Vagina (tissue), 2 donors: ENCODE data around the gene SLC25A41. TPM values are rescaled to one million over a fixed set of nuclear protein-coding genes. Genes with fewer than 3 reads are reported as not detected.

Experiments used
- DNase-seq, 2 donors: peaks; one replicate each; pipeline ENCODE4 v3.0.0-alpha.2; 2017; ENCODE audit errors: extremely low spot score in 2 of 2
- H3K27ac ChIP-seq: fragments of 200-600 bp; sonication (generic); one replicate; pipeline ENCODE4 v1.5.1; 2019
- H3K27me3 ChIP-seq: fragments of 200-600 bp; sonication (generic); one replicate; pipeline ENCODE4 v1.5.1; 2019
- H3K36me3 ChIP-seq, 2 donors: fragments of 200-600 bp; sonication (generic); one replicate each; pipeline ENCODE4 v1.5.1; 2017 to 2019
- H3K4me1 ChIP-seq: fragments of 200-600 bp; sonication (generic); one replicate; pipeline ENCODE4 v1.5.1; 2019
- H3K4me3 ChIP-seq, 2 donors: fragments of 200-600 bp; sonication (generic); 1 replicate in 1 of 2; 2 replicates in 1 of 2; pipeline ENCODE4 v1.5.1; 2016 to 2019
- H3K9me3 ChIP-seq: fragments of 200-600 bp; sonication (generic); one replicate; pipeline ENCODE4 v1.5.1; 2019
- POLR2A ChIP-seq, 2 donors: fragments of 450-650 bp; IDR thresholded peaks; one replicate each; pipeline ENCODE4 v1.6.1; 2017; ENCODE audit warnings: antibody characterized with exemption in 2 of 2, mild to moderate bottlenecking in 2 of 2, moderate library complexity in 2 of 2
- POLR2AphosphoS5 ChIP-seq, 2 donors: sonication (generic); formaldehyde crosslinking; IDR thresholded peaks; one replicate each; pipeline ENCODE4 v1.9.0; 2017; ENCODE audit warnings: antibody characterized with exemption in 2 of 2, mild to moderate bottlenecking in 2 of 2, low read depth in 1 of 2; ENCODE audit not compliant: insufficient read depth in 1 of 2
- intact Hi-C: fragments of 100-400 bp; cut with DNase I; formaldehyde crosslinking; loops from one replicate; pipeline ENCODE4 v1.15.1; 2023
- total RNA-seq: library from RNA; depleted of rRNA; stranded (reverse); fragments of >200 nt; gene quantifications from one replicate; pipeline ENCODE4 v1.2.3, GENCODE V29; 2016
- TF ChIP-seq, protein P1 (sequence below), 3 experiments: fragments of 450-650 bp in 2 of 3; fragments of 200-600 bp in 1 of 3; sonication (generic) in 1 of 3; IDR thresholded peaks; one replicate each; pipeline ENCODE4 v1.5.1; 2017 to 2019; ENCODE audit warnings: antibody characterized with exemption in 3 of 3, mild to moderate bottlenecking in 2 of 3, moderate library complexity in 2 of 3

Gene SLC25A41
- total RNA-seq: not detected

- Histone ChIP-seq H3K4me1 (no peaks in the 10 kb centered on the region), H3K36me3 (no peaks in the 10 kb centered on the region), H3K4me3 (no peak within 1 kb of the TSS), H3K27me3 (no peaks in the 10 kb centered on the region), H3K27ac (no peak within 1 kb of the TSS), H3K9me3 (no peaks in the 10 kb centered on the region)
- intact Hi-C loops: no loop called here
- TF ChIP-seq POLR2A (IDR thresholded peaks at IDR 0.05) (no peak), POLR2AphosphoS5 (IDR thresholded peaks at IDR 0.05; ENCODE audit: insufficient read depth in 1 of 2, low read depth in 1 of 2) (no peak)
- TF ChIP-seq, protein P1, sequence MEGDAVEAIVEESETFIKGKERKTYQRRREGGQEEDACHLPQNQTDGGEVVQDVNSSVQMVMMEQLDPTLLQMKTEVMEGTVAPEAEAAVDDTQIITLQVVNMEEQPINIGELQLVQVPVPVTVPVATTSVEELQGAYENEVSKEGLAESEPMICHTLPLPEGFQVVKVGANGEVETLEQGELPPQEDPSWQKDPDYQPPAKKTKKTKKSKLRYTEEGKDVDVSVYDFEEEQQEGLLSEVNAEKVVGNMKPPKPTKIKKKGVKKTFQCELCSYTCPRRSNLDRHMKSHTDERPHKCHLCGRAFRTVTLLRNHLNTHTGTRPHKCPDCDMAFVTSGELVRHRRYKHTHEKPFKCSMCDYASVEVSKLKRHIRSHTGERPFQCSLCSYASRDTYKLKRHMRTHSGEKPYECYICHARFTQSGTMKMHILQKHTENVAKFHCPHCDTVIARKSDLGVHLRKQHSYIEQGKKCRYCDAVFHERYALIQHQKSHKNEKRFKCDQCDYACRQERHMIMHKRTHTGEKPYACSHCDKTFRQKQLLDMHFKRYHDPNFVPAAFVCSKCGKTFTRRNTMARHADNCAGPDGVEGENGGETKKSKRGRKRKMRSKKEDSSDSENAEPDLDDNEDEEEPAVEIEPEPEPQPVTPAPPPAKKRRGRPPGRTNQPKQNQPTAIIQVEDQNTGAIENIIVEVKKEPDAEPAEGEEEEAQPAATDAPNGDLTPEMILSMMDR (IDR thresholded peaks at IDR 0.05): no peak
- DNase-seq: no peak
These were observed at the start of gene SLC25A41 for GRCh38 chr19:6433663-6434062. Gene SLC25A41, minus strand, starts transcription at chr19:6433763. Its CDS starts 70 bp downstream, at chr19:6433693.

GRCh38 chr19:6483235-6483634, 49.7 kb upstream of the SLC25A41 start:
- H3K4me1 ChIP-seq: no peaks in the 10 kb centered on the region
- no peak overlapping the region for H3K27ac ChIP-seq
- H3K27me3 ChIP-seq: no peaks in the 10 kb centered on the region
- intact Hi-C loops: no loop called here
- H3K4me3 ChIP-seq: no peak overlapping the region
- H3K36me3 ChIP-seq: no peaks in the 10 kb centered on the region
- H3K9me3 ChIP-seq: no peaks in the 10 kb centered on the region
- TF ChIP-seq, protein P1 (IDR thresholded peaks at IDR 0.05): no peak
- no peak for TF ChIP-seq POLR2A (IDR thresholded peaks at IDR 0.05)
- no peak for TF ChIP-seq POLR2AphosphoS5 (IDR thresholded peaks at IDR 0.05; ENCODE audit: insufficient read depth in 1 of 2, low read depth in 1 of 2)
- DNase-seq: no peak

DNA sequence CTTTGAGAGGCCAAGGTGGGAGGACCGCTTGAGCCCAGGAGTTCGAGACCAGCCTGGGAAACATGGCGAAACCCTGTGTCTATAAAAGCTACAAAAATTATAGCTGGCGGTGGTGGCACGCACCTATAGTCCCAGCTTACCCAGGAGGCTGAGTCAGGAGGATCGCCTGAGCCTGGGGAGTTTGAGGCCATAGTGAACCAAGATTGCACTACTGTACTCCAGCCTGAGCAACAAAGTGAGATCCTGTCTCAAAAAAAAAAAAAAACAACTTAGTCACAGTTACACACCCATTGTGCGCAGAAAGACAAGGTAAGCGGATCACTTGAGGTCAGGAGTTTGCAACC, 48.8 kb upstream of the SLC25A41 start:
- H3K9me3 ChIP-seq: no peaks in the 10 kb centered on the region
- H3K27me3 ChIP-seq: no peaks in the 10 kb centered on the region
- no peak for TF ChIP-seq POLR2AphosphoS5 (IDR thresholded peaks at IDR 0.05; ENCODE audit: insufficient read depth in 1 of 2, low read depth in 1 of 2)
- TF ChIP-seq POLR2A (IDR thresholded peaks at IDR 0.05): no peak
- TF ChIP-seq, protein P1 (IDR thresholded peaks at IDR 0.05): no peak
- DNase-seq: no peak
- no peaks in the 10 kb centered on the region for H3K4me1 ChIP-seq
- H3K4me3 ChIP-seq: peak overlapping the region in 1 of 2 donors; percentile 30
- no peaks in the 10 kb centered on the region for H3K36me3 ChIP-seq
- intact Hi-C loops: no loop called here
- H3K27ac ChIP-seq: peak overlapping the region; percentile 2

DNA sequence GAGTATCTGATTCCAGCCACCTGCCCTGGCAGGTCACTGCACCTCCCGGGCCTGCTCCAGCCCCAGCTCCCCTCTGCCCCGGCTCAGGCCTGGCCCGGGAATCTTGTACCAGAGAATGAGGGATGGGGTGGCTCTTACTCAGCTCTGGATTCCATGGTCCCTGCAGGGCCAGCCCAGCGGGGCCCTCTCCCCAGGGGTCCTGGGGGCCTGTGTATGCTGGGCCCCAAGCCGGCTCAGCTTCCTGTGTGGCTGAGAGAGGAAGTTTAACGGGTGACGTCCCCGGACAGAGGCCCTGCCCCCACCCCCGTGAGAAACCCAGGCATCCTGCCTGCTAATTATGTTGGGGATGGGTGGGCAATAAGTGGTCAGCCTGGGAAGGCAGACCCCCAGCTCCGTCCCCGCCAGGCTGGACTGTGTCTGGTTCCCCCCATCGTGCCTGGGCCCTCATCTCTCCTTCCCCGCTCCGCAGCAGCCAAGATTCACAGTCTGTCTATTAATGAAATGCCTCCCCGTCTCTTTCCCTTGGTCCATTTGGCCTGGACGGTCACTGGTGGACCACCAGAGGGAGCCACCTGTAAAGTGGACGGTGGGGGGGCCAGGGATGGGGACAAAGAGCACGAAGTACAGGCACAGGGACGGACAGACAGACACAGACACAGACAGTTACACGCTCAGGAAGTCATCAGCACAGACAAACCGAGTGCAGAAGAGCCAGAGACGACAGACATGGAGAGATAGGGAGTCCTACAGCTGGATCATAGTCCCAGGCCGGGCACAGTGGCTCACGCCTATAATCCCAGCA, 48.2 kb upstream of the SLC25A41 start, which contains the start of gene DENND1C:
TSS of gene DENND1C (minus strand) at position 247 of the 802 bp plus-strand sequence. CDS start at position 155, 92 bp downstream.
- DNase-seq: no peak

More for the DNA sequence above, 48.2 kb upstream of the SLC25A41 start, which contains the start of gene DENND1C:
- Histone ChIP-seq H3K4me3 (peak within 1 kb of the TSS; percentile 23 to 30), H3K36me3 (no peaks in the 10 kb centered on the region), H3K9me3 (no peaks in the 10 kb centered on the region), H3K27me3 (peaks cover 4% of the 10 kb centered on the region), H3K4me1 (peaks cover 5% of the 10 kb centered on the region), H3K27ac (peak within 1 kb of the TSS; percentile 2)
- no peak for TF ChIP-seq POLR2A (IDR thresholded peaks at IDR 0.05)
- TF ChIP-seq, protein P1 (IDR thresholded peaks at IDR 0.05): no peak
- TF ChIP-seq POLR2AphosphoS5 (IDR thresholded peaks at IDR 0.05; ENCODE audit: insufficient read depth in 1 of 2, low read depth in 1 of 2): no peak
- intact Hi-C loops: no loop called here
